ENCODE measurements around the gene CDYL2.

GRCh38 chr16:80576343-80576912, 228.0 kb downstream of the CDYL2 start:
- TF ChIP-seq CTCF (IDR thresholded peaks at IDR 0.05) (no peak), POLR2AphosphoS5 (IDR thresholded peaks at IDR 0.05) (no peak)
